Thyroid gland (tissue), 4 donors: ENCODE data around the gene AMMECR1L. TPM values are rescaled to one million over a fixed set of nuclear protein-coding genes. Genes with fewer than 3 reads are reported as not detected.

Experiments
- DNase-seq, 2 donors: peaks; one replicate each; pipeline ENCODE4 v3.0.0-alpha.2; 2019
- H3K27ac ChIP-seq, 3 donors: fragments of 200-600 bp; sonication (generic); 1 replicate in 2 of 3; 2 replicates in 1 of 3; pipeline ENCODE4 v1.5.1; 2016 to 2019; ENCODE audit warnings: mild to moderate bottlenecking in 1 of 3, moderate library complexity in 1 of 3
- H3K27me3 ChIP-seq: fragments of 200-600 bp; sonication (generic); one replicate; pipeline ENCODE4 v1.5.1; 2019
- H3K36me3 ChIP-seq, 2 donors: fragments of 200-600 bp; sonication (generic); one replicate each; pipeline ENCODE4 v1.5.1; 2016 to 2019
- H3K4me1 ChIP-seq, 2 donors: fragments of 200-600 bp; sonication (generic); one replicate each; pipeline ENCODE4 v1.5.1; 2017 to 2019
- H3K4me3 ChIP-seq, 3 donors: fragments of 200-600 bp; sonication (generic); replicated peaks in 1 of 3; 1 replicate in 2 of 3; 2 replicates in 1 of 3; pipeline ENCODE4 v1.5.1; 2016; ENCODE audit warnings: mild to moderate bottlenecking in 1 of 3
- H3K9me3 ChIP-seq: fragments of 200-600 bp; sonication (generic); one replicate; pipeline ENCODE4 v1.5.1; 2017
- CTCF ChIP-seq, 6 experiments: fragments of 200-600 bp in 3 of 6; fragments of 450-650 bp in 3 of 6; sonication (generic) in 3 of 6; IDR thresholded peaks; one replicate each; pipeline ENCODE4 v1.5.1; 2016 to 2019; ENCODE audit warnings: antibody characterized with exemption in 6 of 6, mild to moderate bottlenecking in 2 of 6, inconsistent platforms in 1 of 6, moderate library complexity in 1 of 6
- POLR2A ChIP-seq, 2 donors: fragments of 450-650 bp; IDR thresholded peaks; one replicate each; pipeline ENCODE4 v1.6.1; 2017; ENCODE audit warnings: antibody characterized with exemption in 2 of 2, mild to moderate bottlenecking in 2 of 2, moderate library complexity in 1 of 2
- WGBS, 2 donors: methylation state at CpG; one replicate each; pipeline ENCODE4 v1.1.5; 2017; 5-methylcytosine and 5-hydroxymethylcytosine counted together
- intact Hi-C: fragments of 100-400 bp; cut with DNase I; formaldehyde crosslinking; loops from one replicate; pipeline ENCODE4 v1.15.1; 2023
- total RNA-seq, 4 donors: library from RNA; depleted of rRNA; stranded (reverse); fragments of >200 nt; gene quantifications; one replicate each; pipeline ENCODE4 v1.2.3, GENCODE V29; 2016

The AMMECR1L gene
- total RNA-seq, 4 donors from 2014 or later = 10.3 to 13.4 (median 11.5) TPM

GRCh38 chr2:127906206-127906926, 20.6 kb upstream of the AMMECR1L start:
- H3K27ac ChIP-seq = no peak overlapping the region
- no peaks in the 10 kb centered on the region for H3K9me3 ChIP-seq
- no peaks in the 10 kb centered on the region for H3K4me1 ChIP-seq
- H3K27me3 ChIP-seq = no peaks in the 10 kb centered on the region
- no peak for TF ChIP-seq POLR2A (IDR thresholded peaks at IDR 0.05)
- no peak for TF ChIP-seq CTCF (IDR thresholded peaks at IDR 0.05)
- no peak for DNase-seq
- intact Hi-C loops = no loop called here
- H3K36me3 ChIP-seq = no peaks in the 10 kb centered on the region
- H3K4me3 ChIP-seq = no peak overlapping the region
- WGBS, 2 donors = 53 to 69% methylated on average over 17 to 21 of the region's 21 CpGs

- WGBS, 2 donors = 78 to 90% methylated on average over 12 of the region's 12 CpGs
Measured at GRCh38 chr2:127901339-127902056, 15.7 kb upstream of the AMMECR1L start.

GRCh38 chr2:127897531-127898211, 11.9 kb upstream of the AMMECR1L start:
- no peak for DNase-seq
- H3K4me3 ChIP-seq = no peak overlapping the region
- no peaks in the 10 kb centered on the region for H3K36me3 ChIP-seq
- no peaks in the 10 kb centered on the region for H3K4me1 ChIP-seq
- no peaks in the 10 kb centered on the region for H3K9me3 ChIP-seq
- no peak for TF ChIP-seq CTCF (IDR thresholded peaks at IDR 0.05)
- TF ChIP-seq POLR2A (IDR thresholded peaks at IDR 0.05) = no peak
- H3K27me3 ChIP-seq = no peaks in the 10 kb centered on the region
- 67 to 68% methylated on average over 1 of the region's 1 CpG for WGBS, 2 donors
- H3K27ac ChIP-seq = no peak overlapping the region
- intact Hi-C loops = no loop called here

More at GRCh38 chr2:127901339-127902056, 15.7 kb upstream of the AMMECR1L start:
- Histone ChIP-seq H3K27ac (no peak overlapping the region), H3K4me1 (no peaks in the 10 kb centered on the region), H3K36me3 (no peaks in the 10 kb centered on the region), H3K9me3 (no peaks in the 10 kb centered on the region), H3K4me3 (no peak overlapping the region), H3K27me3 (no peaks in the 10 kb centered on the region)
- DNase-seq = no peak
- intact Hi-C loops = no loop called here
- TF ChIP-seq CTCF (IDR thresholded peaks at IDR 0.05) = no peak
- no peak for TF ChIP-seq POLR2A (IDR thresholded peaks at IDR 0.05)

- Histone ChIP-seq H3K4me3 (no peak overlapping the region), H3K27ac (no peak overlapping the region), H3K36me3 (no peaks in the 10 kb centered on the region), H3K4me1 (peaks cover 3 to 4% of the 10 kb centered on the region in 2 donors), H3K9me3 (no peaks in the 10 kb centered on the region), H3K27me3 (no peaks in the 10 kb centered on the region)
- intact Hi-C loops = no loop called here
- 52 to 61% methylated on average over 5 of the region's 5 CpGs for WGBS, 2 donors
- TF ChIP-seq POLR2A (IDR thresholded peaks at IDR 0.05) (no peak), CTCF (IDR thresholded peaks at IDR 0.05) (no peak)
- DNase-seq = no peak
Measured at GRCh38 chr2:127893494-127893893, 7.7 kb upstream of the AMMECR1L start.
